ENCODE measurements around the gene PTCH2.
"Not testable (repeated sequence)": the region's sequence is repeated elsewhere in the genome, so short reads cannot be mapped to it uniquely, and the experiment has no call there.

PTCH2 gene

DNA sequence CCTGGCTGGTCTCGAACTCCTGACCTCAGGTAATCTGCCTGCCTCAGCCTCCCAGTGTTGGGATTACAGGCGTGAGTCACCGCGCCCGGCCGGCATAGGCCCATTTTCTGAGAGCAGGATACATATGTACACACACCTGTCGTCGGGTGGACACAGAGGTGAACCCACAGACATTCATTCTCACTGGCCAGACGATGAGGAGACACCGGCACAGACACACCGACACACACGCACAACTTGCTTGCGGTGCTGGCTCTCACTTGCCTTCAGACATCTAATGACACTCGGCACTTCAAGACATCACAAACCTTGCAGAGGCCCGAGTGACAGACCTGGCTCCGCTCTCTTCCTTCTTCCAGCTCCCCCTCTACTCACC lies 579 bp downstream of the PTCH2 start:
- no peak for DNase-seq

GRCh38 chr1:44839576-44839975 lies 3.5 kb downstream of the PTCH2 start:
- DNase-seq: no peak

DNA sequence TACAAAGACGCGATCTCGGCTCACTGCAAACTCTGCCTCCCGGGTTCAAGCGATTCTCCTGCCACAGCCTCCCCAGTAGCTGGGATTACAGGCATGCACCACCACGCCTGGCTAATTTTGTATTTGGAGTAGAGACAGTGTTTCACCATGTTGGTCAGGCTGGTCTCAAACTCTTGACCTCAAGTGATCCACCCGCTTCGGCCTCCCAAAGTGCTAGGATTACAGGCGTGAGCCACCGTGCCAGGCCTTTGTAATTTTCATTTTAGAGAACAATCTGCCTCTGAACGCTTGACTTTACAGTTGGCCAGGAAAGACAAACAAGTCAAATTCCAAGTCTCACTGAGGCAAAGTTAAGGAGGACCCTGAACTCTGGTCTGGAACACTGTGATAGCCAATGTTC lies 4.8 kb downstream of the PTCH2 start:
- not testable (repeated sequence) for DNase-seq

DNA sequence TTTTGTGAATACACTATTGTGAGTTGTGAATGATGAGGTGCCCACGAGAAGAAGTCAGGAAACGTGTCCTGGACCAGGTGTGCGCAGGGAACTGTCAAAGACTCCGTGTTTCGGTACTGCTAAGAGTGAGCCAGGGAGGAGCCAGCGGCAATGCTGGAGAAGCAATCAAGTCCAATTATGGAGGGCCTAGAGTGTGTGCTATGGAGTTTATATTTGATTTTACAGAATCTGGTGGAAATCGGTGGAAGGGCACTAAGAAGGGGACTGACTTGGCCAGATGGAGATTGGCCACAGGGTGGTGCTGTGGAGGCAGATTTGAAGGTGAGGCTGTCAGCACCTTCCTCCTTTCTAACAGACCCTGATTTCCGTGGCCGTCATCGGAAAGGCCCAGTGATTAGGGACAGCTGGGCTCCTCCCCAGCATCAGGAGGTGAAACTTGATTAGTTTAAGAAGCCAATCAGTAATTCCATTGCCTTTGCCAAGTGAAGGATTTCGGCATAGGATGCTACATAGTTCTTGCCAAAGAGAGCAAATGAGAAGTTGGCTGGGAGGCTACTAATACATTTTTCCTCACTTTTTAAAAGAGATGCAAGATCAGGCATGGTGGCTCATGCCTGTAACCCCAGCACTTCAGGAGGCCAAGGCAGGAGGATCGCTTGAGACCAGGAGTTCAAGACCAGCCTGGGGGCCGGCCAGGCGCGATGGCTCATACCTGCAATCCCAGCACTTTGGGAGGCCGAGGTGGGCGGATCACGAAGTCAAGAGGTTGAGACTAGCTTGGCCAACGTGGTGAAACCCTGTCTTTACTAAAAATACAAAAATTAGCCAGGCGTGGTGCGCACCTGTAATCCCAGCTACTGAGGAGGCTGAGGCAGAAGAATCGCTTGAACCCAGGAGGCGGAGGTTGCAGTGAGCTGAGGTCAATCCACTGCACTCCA lies 7.0 kb downstream of the PTCH2 start:
- peak; percentile 82 for DNase-seq

GRCh38 chr1:44834328-44834727 lies 8.7 kb downstream of the PTCH2 start:
- DNase-seq: no peak

GRCh38 chr1:44832056-44832705 lies 10.9 kb downstream of the PTCH2 start:
- no peak for DNase-seq

DNA sequence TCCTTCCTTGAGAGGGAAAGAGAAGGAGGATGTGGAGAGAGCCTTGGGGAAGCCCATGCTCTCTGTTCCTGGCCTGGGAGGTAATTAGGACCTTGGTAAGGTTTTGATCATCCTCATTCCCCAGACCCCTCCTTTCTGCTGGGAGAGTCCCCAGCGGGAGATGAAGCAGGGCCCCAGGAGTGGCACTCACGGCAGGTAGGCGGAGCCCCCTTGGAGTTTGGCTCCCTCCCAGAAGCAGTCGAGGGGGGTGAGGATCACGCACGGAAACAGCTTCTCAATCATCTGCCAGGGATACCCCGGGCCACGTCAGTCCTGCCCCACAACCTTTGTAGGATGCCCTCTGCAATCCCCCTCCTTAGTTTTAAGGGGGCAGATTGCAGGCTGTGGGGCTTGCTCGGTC lies 11.5 kb downstream of the PTCH2 start:
- no peak for DNase-seq

- no peak for DNase-seq
Observed at GRCh38 chr1:44830900-44831304, 12.2 kb downstream of the PTCH2 start.

GRCh38 chr1:44829506-44830384 lies 13.3 kb downstream of the PTCH2 start:
- no peak for DNase-seq

DNA sequence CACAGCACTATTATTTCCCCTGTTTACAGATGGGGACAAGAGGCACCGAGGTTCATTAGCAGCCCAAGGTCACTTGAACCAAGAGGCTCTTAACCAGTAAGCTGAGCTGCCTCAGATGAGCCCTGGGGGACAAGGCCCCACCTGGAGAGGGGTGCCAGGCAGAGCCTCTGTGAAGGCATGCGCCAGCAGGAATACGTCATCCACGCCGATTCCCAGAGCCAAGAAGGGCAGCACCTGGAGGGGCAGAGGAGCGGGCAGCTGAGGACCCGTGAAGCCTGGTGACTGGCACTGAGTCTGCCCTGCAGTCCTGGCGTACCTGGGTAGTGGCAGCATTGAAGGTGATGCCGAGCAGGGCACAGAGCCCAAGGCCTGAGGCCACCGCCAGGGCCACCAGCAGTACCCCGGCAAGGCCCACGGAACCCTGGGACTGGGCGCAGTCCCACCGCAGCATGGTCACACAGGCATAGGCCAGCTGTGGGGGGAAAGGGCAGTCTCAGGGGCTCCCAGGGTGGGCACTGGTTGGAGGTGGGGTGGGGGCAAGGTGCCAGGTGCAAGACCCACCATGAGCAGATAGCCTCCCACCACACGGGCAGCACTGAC lies 14.1 kb downstream of the PTCH2 start:
- DNase-seq: no peak

GRCh38 chr1:44828003-44828651 lies 14.9 kb downstream of the PTCH2 start:
- DNase-seq: no peak

GRCh38 chr1:44827197-44828002 lies 15.7 kb downstream of the PTCH2 start:
- DNase-seq: no peak

- DNase-seq: peak; percentile 81
Observed at GRCh38 chr1:44826375-44827196, 16.5 kb downstream of the PTCH2 start.

DNA sequence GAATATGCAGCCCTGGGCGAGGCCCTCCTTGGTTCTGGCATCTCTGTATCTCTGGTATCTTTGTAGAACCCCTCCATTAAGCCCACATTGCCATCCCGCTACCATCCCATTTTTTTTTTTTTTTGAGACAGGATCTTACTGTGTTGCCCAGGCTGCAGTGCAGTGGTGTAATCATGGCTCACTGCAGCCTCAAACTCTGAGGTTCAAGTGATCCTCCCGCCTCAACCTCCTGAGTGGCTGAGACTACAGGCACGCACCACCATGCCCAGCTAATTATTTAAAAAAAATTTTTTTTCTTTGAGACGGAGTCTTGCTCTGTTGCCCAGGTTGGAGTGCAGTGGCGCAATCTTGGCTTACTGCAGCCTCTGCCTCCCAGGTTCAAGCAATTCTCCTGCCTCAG lies 18.7 kb downstream of the PTCH2 start:
- DNase-seq: not testable (repeated sequence)

DNA sequence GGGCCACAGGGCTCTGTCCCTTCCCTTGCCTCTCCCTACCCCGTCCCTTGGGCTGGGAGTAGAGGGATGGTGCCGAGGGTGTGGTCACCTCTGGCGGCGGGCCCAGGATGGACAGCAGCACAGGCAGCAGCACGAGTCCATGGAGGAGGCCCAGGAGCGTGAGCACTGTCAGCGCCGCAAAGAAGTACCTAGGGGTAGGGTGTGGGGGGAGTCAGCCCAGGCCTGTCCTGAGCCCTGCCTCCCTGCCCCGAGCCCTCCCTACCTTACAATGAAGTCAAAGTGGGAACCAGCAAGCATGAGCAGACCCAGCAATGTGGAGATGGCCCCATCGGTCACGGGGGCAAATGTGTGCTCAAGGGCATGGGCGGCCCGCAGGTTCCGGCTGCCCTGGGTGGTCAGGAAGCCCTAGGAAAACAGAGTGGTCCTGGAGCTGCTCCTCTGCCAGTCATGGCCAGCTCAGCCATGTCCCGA lies 20.0 kb downstream of the PTCH2 start:
- DNase-seq: no peak

GRCh38 chr1:44822131-44822701 lies 20.8 kb downstream of the PTCH2 start:
- DNase-seq: no peak

DNA sequence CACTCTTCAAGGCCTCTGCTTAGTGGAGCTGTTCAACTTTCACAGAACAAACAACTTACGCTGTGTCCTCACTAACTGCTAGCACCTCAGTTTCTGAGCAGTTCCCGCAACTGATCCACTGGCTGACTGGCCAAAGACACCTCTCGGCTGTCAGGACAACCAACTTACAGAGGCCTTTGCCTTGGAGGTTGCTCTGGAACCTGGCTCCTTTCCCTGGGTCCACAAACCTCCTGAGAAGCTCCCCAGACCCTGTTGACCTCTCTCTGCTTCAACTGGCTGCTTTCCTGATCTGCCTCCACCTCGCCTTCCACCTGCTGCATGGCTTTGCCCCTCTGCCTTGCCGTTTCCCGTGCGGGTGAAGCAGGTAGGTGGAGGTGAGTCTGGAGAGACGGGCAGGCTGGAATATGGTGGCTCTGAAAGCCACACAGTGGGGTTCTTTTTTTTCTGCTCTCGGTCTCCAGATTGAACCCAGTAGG lies 21.8 kb downstream of the PTCH2 start:
- DNase-seq: no peak

DNA sequence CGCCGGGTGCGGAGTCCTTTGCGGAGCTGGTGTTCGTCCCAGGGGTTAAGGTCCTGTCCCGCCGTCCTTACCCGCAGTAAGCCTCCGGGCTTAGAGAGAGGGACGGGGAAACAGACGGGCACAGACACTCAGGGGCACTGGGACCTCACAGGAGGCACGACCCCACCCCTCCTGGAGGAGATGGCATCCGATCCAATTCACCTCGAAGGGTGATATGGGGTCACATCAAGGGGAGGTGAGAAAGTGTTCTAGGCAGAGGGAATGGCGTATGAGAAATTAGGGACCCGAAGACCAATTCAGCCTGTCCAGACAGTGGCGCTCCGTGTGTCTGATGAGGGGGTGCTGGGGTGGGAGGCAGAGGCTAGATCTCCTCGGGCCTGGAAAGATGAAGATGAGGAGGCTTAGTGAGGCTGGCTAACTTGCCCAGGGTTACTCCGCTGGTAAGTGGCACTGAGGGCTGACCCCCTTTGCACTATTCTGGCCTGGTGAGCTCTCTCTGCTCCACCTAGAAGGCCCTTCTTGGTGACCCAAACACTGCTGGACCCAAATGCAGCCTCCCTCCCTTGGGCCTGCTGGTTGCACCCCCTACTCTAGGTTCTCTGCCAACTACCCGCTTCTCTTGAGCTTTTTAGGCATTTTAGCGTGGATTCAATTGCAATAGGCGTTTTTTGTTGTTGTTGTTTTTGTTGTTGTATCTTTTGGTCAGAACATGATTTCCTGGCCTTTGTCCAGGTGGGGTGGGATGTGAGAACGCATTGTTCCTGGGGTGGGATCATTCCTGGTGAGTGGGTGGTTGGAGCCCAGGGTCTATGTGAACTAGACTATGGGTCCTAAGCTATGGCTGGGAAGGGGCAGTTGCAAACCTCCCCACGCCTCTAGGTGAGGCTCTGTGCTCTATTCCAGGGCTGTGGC lies 22.5 kb downstream of the PTCH2 start:
- DNase-seq: no peak
